ENCODE data around the gene TKTL1. TPM values are rescaled to one million over a fixed set of nuclear protein-coding genes. Genes with fewer than 3 reads are reported as not detected.
A peak's percentile ranks its signal among the peaks of the same experiment; 100 is the strongest.

The TKTL1 gene
- total and polyA plus RNA-seq, 2 of the 8 experiments (the other 6 are each of a cell fraction or from before 2014, with no cell fraction given): 0.05 TPM; not detected in 1

- no peak within 1 kb of the TSS; the same call in 1 of the 2 replicates for H2BK12ac ChIP-seq (ENCODE audit: low read depth, low read length)
- H3K56ac ChIP-seq (replicated peaks; ENCODE audit: insufficient read length, low read depth, low read length): peak within 1 kb of the TSS; percentile 16
- no peak within 1 kb of the TSS for H3K23ac ChIP-seq (ENCODE audit: insufficient read length)
- FAIRE-seq (peak; percentile 66), DNase-seq (ENCODE audit: low read depth in 1 of 2, low spot score in 2 of 2) (peak; percentile 90 to 93)
- H3K79me1 ChIP-seq (ENCODE audit: low read depth, low read length): no peaks in the 10 kb centered on the region
- no peaks in the 10 kb centered on the region for H3K9me3 ChIP-seq (ENCODE audit: insufficient read depth in 2 of 2, low read depth in 1 of 2, low read length in 1 of 2)
- no peak within 1 kb of the TSS for H3K14ac ChIP-seq (ENCODE audit: insufficient read length)
- peaks cover 0 to 22% (median 10%) of the 10 kb centered on the region in 4 experiments; a peak in 6 of 7 replicates for H3K4me1 ChIP-seq (replicated peaks in 1 of 4; ENCODE audit: control insufficient read depth in 3 of 4, insufficient read depth in 4 of 4, low read length in 3 of 4)
- peak within 1 kb of the TSS; percentile 79 to 98 for H3K4me2 ChIP-seq (ENCODE audit: insufficient read depth in 1 of 2, low read depth in 2 of 2, low read length in 2 of 2)
- H2BK15ac ChIP-seq (ENCODE audit: low read length): no peak within 1 kb of the TSS
- H2AK5ac ChIP-seq (ENCODE audit: low read depth, low read length): no peak within 1 kb of the TSS
- peaks cover 0 to 26% (median 0%) of the 10 kb centered on the region in 4 experiments; a peak in 2 of 8 replicates for H3K36me3 ChIP-seq (ENCODE audit: control insufficient read depth in 2 of 4, insufficient read depth in 4 of 4, low read length in 3 of 4)
- peaks cover 0 to 3% (median 0%) of the 10 kb centered on the region in 4 experiments; a peak in 2 of 7 replicates for H3K27me3 ChIP-seq (replicated peaks in 1 of 4; ENCODE audit: control insufficient read depth in 3 of 4, extremely low read depth in 1 of 4, insufficient read depth in 3 of 4, low read length in 3 of 4)
- no peak within 1 kb of the TSS; the same call in none of the 2 replicates for H3K18ac ChIP-seq (ENCODE audit: extremely low read depth, low read length)
- H3K79me2 ChIP-seq (ENCODE audit: control insufficient read depth in 1 of 2, insufficient read depth in 2 of 2, low read length in 2 of 2): peaks cover 0 to 13% of the 10 kb centered on the region in 2 experiments; a peak in 2 of 4 replicates
- peak within 1 kb of the TSS; percentile 75 to 97 (median 78) for H3K4me3 ChIP-seq (ENCODE audit: extremely low read depth in 1 of 4, insufficient read depth in 2 of 4, low read depth in 3 of 4, low read length in 4 of 4)
- peak within 1 kb of the TSS; percentile 98 for H4K8ac ChIP-seq (ENCODE audit: extremely low read depth, insufficient read depth, low read length)
- WGBS, 2 experiments (ENCODE audit: extremely low coverage in 1 of 2, insufficient coverage in 1 of 2, insufficient read length in 1 of 2, insufficient replicate concordance in 2 of 2, low coverage in 1 of 2, low lambda C conversion rate in 2 of 2, missing lambda C conversion rate in 1 of 2): no CpG with 5 or more reads among the region's 103 CpGs
- no peak within 1 kb of the TSS for H4K91ac ChIP-seq (replicated peaks; ENCODE audit: insufficient read length, low read length)
- H4K5ac ChIP-seq (ENCODE audit: insufficient read length, low read depth, low read length): peak within 1 kb of the TSS; percentile 52
- no peak within 1 kb of the TSS for H3K4ac ChIP-seq (replicated peaks; ENCODE audit: insufficient read length, low read depth, low read length)
- CTCF ChIA-PET (ENCODE audit: partially characterized antibody): interaction anchor here (1.6 kb wide), 1 partner anchor 11 kb away, joined by 5 read pairs; no protein-coding TSS in a partner anchor
- peak within 1 kb of the TSS; percentile 84 to 92 (median 92) for H3K9ac ChIP-seq (replicated peaks in 1 of 4; ENCODE audit: extremely low read depth in 1 of 4, low read depth in 3 of 4, low read length in 3 of 4)
- peak within 1 kb of the TSS; percentile 96 for H3K27ac ChIP-seq (ENCODE audit: low read depth, low read length)
- no peak within 1 kb of the TSS for H2BK20ac ChIP-seq (ENCODE audit: low read length)
- H2AFZ ChIP-seq (ENCODE audit: low read length): no peak within 1 kb of the TSS
- H4K20me1 ChIP-seq (replicated peaks in 1 of 2; ENCODE audit: control insufficient read depth in 1 of 2, insufficient read depth in 2 of 2, low read length in 2 of 2): peaks cover 0 to 2% of the 10 kb centered on the region in 2 experiments
- H2BK5ac ChIP-seq (ENCODE audit: low read depth, low read length): no peak within 1 kb of the TSS
- POLR2A ChIA-PET (ENCODE audit: partially characterized antibody): interaction anchor here (0.6 to 6.5 kb wide), 7 partner anchors 11 to 298 kb away, joined by 3 to 107 read pairs (median 4); partner anchors contain the start of genes DNASE1L1 and RPL10
- H2BK120ac ChIP-seq (replicated peaks; ENCODE audit: low read depth, low read length): no peak within 1 kb of the TSS
- peaks cover 4% of the 10 kb centered on the region; the same call in 1 of the 2 replicates for H3K23me2 ChIP-seq (ENCODE audit: low read depth, low read length)
- TF ChIP-seq SP4 (IDR thresholded peaks at IDR 0.05; ENCODE audit: low read length): 0 out of 2 replicates have a peak, but pooled peaks have one; percentile 26
- TF ChIP-seq EZH2 (IDR thresholded peaks at IDR 0.05; ENCODE audit: low read depth, low read length, severe bottlenecking): no peak
- TF ChIP-seq SRF (IDR thresholded peaks at IDR 0.05; ENCODE audit: low read depth, low read length): no peak
- TF ChIP-seq USF2 (IDR thresholded peaks at IDR 0.05; ENCODE audit: low read length): no peak
- no peak for TF ChIP-seq SUZ12 (IDR thresholded peaks at IDR 0.05; ENCODE audit: low read length)
- TF ChIP-seq YY1 (IDR thresholded peaks at IDR 0.05; ENCODE audit: low read depth, low read length): no peak
- no peak for TF ChIP-seq FOSL1 (IDR thresholded peaks at IDR 0.05; ENCODE audit: insufficient read depth, low read depth, low read length)
- TF ChIP-seq SAP30 (IDR thresholded peaks at IDR 0.05; ENCODE audit: insufficient read depth, insufficient replicate concordance, low read length): no peak
- no peak for TF ChIP-seq JUN (IDR thresholded peaks at IDR 0.05; ENCODE audit: low read depth, low read length)
- no peak for TF ChIP-seq KDM5A (IDR thresholded peaks at IDR 0.05; ENCODE audit: low read length)
Observed at GRCh38 chrX:154378799-154379568, 83.4 kb downstream of the TKTL1 start, which contains the start of gene EMD. Gene EMD, plus strand, starts transcription at chrX:154379295. Its CDS starts 190 bp downstream, at chrX:154379485.
